H1 (cell line): Measurements from ENCODE around the gene PTDSS2. TPM values are rescaled to one million over a fixed set of nuclear protein-coding genes. Genes with fewer than 3 reads are reported as not detected.

Source experiments
- CTCF ChIA-PET: fragments of 300-600 bp; sonication (Branson Sonifier 250); formaldehyde crosslinking; loops from one replicate; lab custom pipeline; 2021; ENCODE audit not compliant: partially characterized antibody; lab: Charles Lee
- POLR2A ChIA-PET: fragments of 300-600 bp; sonication (Branson Sonifier 250); formaldehyde crosslinking; loops from one replicate; lab custom pipeline; 2021; ENCODE audit warnings: inconsistent platforms; ENCODE audit not compliant: partially characterized antibody; lab: Charles Lee
- DNase-seq, 2 experiments: peaks; one replicate each; pipeline versions ENCODE4 v3.0.0 to v3.0.0-alpha.2; 2010 to 2022; ENCODE audit warnings: low spot score in 2 of 2, low read depth in 1 of 2, mixed read lengths in 1 of 2
- FAIRE-seq: peaks from 2 replicates; lab custom pipeline; 2011; peaks lifted over from hg19 to GRCh38; lab: Jason Lieb, UNC
- H2AFZ ChIP-seq: 2 replicates; pipeline ENCODE4 v1.8.1; 2012; ENCODE audit warnings: low read length, inconsistent platforms
- H2AK5ac ChIP-seq: 2 replicates; pipeline ENCODE4 v1.6.1; 2013; ENCODE audit warnings: low read depth, low read length
- H2BK120ac ChIP-seq: replicated peaks from 2 replicates; pipeline ENCODE3; 2013; ENCODE audit warnings: low read depth, low read length, inconsistent platforms
- H2BK12ac ChIP-seq: 2 replicates; pipeline ENCODE4 v1.6.1; 2013; ENCODE audit warnings: low read depth, low read length
- H2BK15ac ChIP-seq: 2 replicates; pipeline ENCODE4 v1.6.1; 2013; ENCODE audit warnings: low read length
- H2BK20ac ChIP-seq: 2 replicates; pipeline ENCODE4 v1.6.1; 2013; ENCODE audit warnings: low read length
- H2BK5ac ChIP-seq: 2 replicates; pipeline ENCODE4 v1.6.1; 2013; ENCODE audit warnings: low read depth, low read length
- H3K14ac ChIP-seq: 2 replicates; pipeline ENCODE4 v1.6.1; 2013; ENCODE audit warnings: inconsistent platforms; ENCODE audit not compliant: insufficient read length
- H3K18ac ChIP-seq: 2 replicates; pipeline ENCODE4 v1.6.1; 2013; ENCODE audit warnings: low read length; ENCODE audit errors: extremely low read depth
- H3K23ac ChIP-seq: 2 replicates; pipeline ENCODE4 v1.6.1; 2013; ENCODE audit warnings: inconsistent platforms; ENCODE audit not compliant: insufficient read length
- H3K23me2 ChIP-seq: 2 replicates; pipeline ENCODE4 v1.6.1; 2013; ENCODE audit warnings: low read depth, low read length
- H3K27ac ChIP-seq: 2 replicates; pipeline ENCODE4 v1.6.1; 2011; ENCODE audit warnings: low read depth, low read length, inconsistent platforms
- H3K27me3 ChIP-seq, 4 experiments: replicated peaks in 1 of 4; 1 replicate in 1 of 4; 2 replicates in 3 of 4; pipeline versions ENCODE4 v1.6.1 to v1.8.1; 2011 to 2013; ENCODE audit warnings: low read length in 3 of 4, mild to moderate bottlenecking in 3 of 4, inconsistent platforms in 2 of 4, mixed read lengths in 2 of 4, moderate library complexity in 1 of 4; ENCODE audit not compliant: control insufficient read depth in 3 of 4, insufficient read depth in 3 of 4; ENCODE audit errors: extremely low read depth in 1 of 4
- H3K36me3 ChIP-seq, 4 experiments: 2 replicates each; pipeline versions ENCODE4 v1.6.1 to v1.8.1; 2011 to 2013; ENCODE audit warnings: mild to moderate bottlenecking in 4 of 4, low read length in 3 of 4, moderate library complexity in 2 of 4, control low read depth in 1 of 4, inconsistent platforms in 1 of 4; ENCODE audit not compliant: insufficient read depth in 4 of 4, control insufficient read depth in 2 of 4
- H3K4ac ChIP-seq: replicated peaks from 2 replicates; pipeline ENCODE3; 2013; ENCODE audit warnings: low read length, low read depth, mixed read lengths, inconsistent platforms; ENCODE audit not compliant: insufficient read length
- H3K4me1 ChIP-seq, 4 experiments: replicated peaks in 1 of 4; 1 replicate in 1 of 4; 2 replicates in 3 of 4; pipeline versions ENCODE4 v1.6.1 to v1.8.1; 2011 to 2013; ENCODE audit warnings: low read length in 3 of 4, inconsistent platforms in 2 of 4, mixed read lengths in 1 of 4; ENCODE audit not compliant: insufficient read depth in 4 of 4, control insufficient read depth in 3 of 4
- H3K4me2 ChIP-seq, 2 experiments: 2 replicates each; pipeline versions ENCODE4 v1.6.1 to v1.8.1; 2011 to 2013; ENCODE audit warnings: low read depth in 2 of 2, low read length in 2 of 2, control low read depth in 1 of 2, inconsistent platforms in 1 of 2, mild to moderate bottlenecking in 1 of 2; ENCODE audit not compliant: insufficient read depth in 1 of 2
- H3K4me3 ChIP-seq, 4 experiments: fragments of 200-600, 300-600 bp in 1 of 4; sonication (generic), shearing (Covaris generic), sonication (Bioruptor Twin) in 1 of 4; 2 replicates each; pipeline versions ENCODE4 v1.5.1 to v1.8.1; 2011 to 2016; ENCODE audit warnings: low read length in 4 of 4, low read depth in 3 of 4, control low read depth in 2 of 4, inconsistent platforms in 2 of 4, mild to moderate bottlenecking in 2 of 4, mixed read lengths in 1 of 4, moderate library complexity in 1 of 4; ENCODE audit not compliant: insufficient read depth in 2 of 4; ENCODE audit errors: extremely low read depth in 1 of 4
- H3K56ac ChIP-seq: replicated peaks from 2 replicates; pipeline ENCODE3; 2013; ENCODE audit warnings: low read depth, mild to moderate bottlenecking, mixed read lengths, low read length, inconsistent platforms; ENCODE audit not compliant: insufficient read length
- H3K79me1 ChIP-seq: 2 replicates; pipeline ENCODE4 v1.6.1; 2013; ENCODE audit warnings: low read depth, low read length, control low read depth
- H3K79me2 ChIP-seq, 2 experiments: 2 replicates each; pipeline versions ENCODE4 v1.6.1 to v1.8.1; 2012 to 2013; ENCODE audit warnings: low read length in 2 of 2, mild to moderate bottlenecking in 2 of 2, inconsistent platforms in 1 of 2; ENCODE audit not compliant: insufficient read depth in 2 of 2, control insufficient read depth in 1 of 2
- H3K9ac ChIP-seq, 4 experiments: replicated peaks in 1 of 4; 1 replicate in 1 of 4; 2 replicates in 3 of 4; pipeline versions ENCODE4 v1.6.1 to v1.8.1; 2011 to 2013; ENCODE audit warnings: low read depth in 3 of 4, low read length in 3 of 4, control low read depth in 2 of 4, mild to moderate bottlenecking in 2 of 4, moderate library complexity in 2 of 4, inconsistent platforms in 1 of 4; ENCODE audit errors: extremely low read depth in 1 of 4
- H3K9me3 ChIP-seq, 2 experiments: 2 replicates each; pipeline versions ENCODE4 v1.6.1 to v1.8.1; 2012 to 2013; ENCODE audit warnings: mild to moderate bottlenecking in 2 of 2, moderate library complexity in 2 of 2, control low read depth in 1 of 2, inconsistent platforms in 1 of 2, low read depth in 1 of 2, low read length in 1 of 2, mixed read lengths in 1 of 2; ENCODE audit not compliant: insufficient read depth in 2 of 2
- H4K20me1 ChIP-seq, 2 experiments: replicated peaks in 1 of 2; 2 replicates each; pipeline versions ENCODE3 to v1.8.1; 2011 to 2013; ENCODE audit warnings: inconsistent platforms in 2 of 2, low read length in 2 of 2, mild to moderate bottlenecking in 1 of 2; ENCODE audit not compliant: insufficient read depth in 2 of 2, control insufficient read depth in 1 of 2
- H4K5ac ChIP-seq: 2 replicates; pipeline ENCODE4 v1.6.1; 2013; ENCODE audit warnings: low read length, low read depth, mixed read lengths, inconsistent platforms; ENCODE audit not compliant: insufficient read length
- H4K8ac ChIP-seq: 2 replicates; pipeline ENCODE4 v1.8.0; 2013; ENCODE audit warnings: mild to moderate bottlenecking, moderate library complexity, low read length, inconsistent platforms; ENCODE audit not compliant: insufficient read depth; ENCODE audit errors: extremely low read depth
- H4K91ac ChIP-seq: replicated peaks from 2 replicates; pipeline ENCODE3; 2013; ENCODE audit warnings: low read length, mixed read lengths, inconsistent platforms; ENCODE audit not compliant: insufficient read length
- KDM5A ChIP-seq: fragments of 200-600 bp; IDR thresholded peaks from 2 replicates; pipeline ENCODE4 v1.7.1; 2012; ENCODE audit warnings: mild to moderate bottlenecking, low read length, inconsistent platforms, mixed read lengths
- WGBS, 2 experiments: shearing (Covaris generic) in 1 of 2; methylation state at CpG; one replicate each; pipeline versions ENCODE4 v1.1.6 to v1.1.7; 2013 to 2015; ENCODE audit warnings: low lambda C conversion rate in 2 of 2, mixed read lengths in 2 of 2, inconsistent platforms in 1 of 2, low coverage in 1 of 2, missing lambda C conversion rate in 1 of 2; ENCODE audit not compliant: insufficient replicate concordance in 2 of 2, insufficient coverage in 1 of 2, insufficient read length in 1 of 2; ENCODE audit errors: extremely low coverage in 1 of 2, missing lambda C conversion rate in 1 of 2; 5-methylcytosine and 5-hydroxymethylcytosine counted together
- polyA plus RNA-seq, 7 experiments: library from polyadenylated mRNA; depleted of rRNA in 3 of 7; stranded (reverse) in 5 of 7; unstranded in 2 of 7; fragments of >200 nt in 5 of 7; fragments of 200-250 nt in 2 of 7; gene quantifications; 1 replicate in 5 of 7; 2 replicates in 1 of 7; 4 replicates in 1 of 7; pipeline versions ENCODE4 v1.2.1 to v1.2.3, GENCODE V29; 2011 to 2013; ENCODE audit warnings: missing spikeins in 2 of 7, mixed read lengths in 2 of 7
- total RNA-seq: library from RNA; stranded (reverse); fragmentation: NEBNext Ultra II Directional; extraction: Animal tissue kit (Norgen Biotek cat#: 25700); gene quantifications from 2 replicates; pipeline ENCODE4 v1.2.1, GENCODE V29; 2021

PTDSS2 gene
- total and polyA plus RNA-seq, 2 of the 8 experiments (the other 6 are each of a cell fraction or from before 2014, with no cell fraction given) = 48.7 to 68.2 TPM

DNA sequence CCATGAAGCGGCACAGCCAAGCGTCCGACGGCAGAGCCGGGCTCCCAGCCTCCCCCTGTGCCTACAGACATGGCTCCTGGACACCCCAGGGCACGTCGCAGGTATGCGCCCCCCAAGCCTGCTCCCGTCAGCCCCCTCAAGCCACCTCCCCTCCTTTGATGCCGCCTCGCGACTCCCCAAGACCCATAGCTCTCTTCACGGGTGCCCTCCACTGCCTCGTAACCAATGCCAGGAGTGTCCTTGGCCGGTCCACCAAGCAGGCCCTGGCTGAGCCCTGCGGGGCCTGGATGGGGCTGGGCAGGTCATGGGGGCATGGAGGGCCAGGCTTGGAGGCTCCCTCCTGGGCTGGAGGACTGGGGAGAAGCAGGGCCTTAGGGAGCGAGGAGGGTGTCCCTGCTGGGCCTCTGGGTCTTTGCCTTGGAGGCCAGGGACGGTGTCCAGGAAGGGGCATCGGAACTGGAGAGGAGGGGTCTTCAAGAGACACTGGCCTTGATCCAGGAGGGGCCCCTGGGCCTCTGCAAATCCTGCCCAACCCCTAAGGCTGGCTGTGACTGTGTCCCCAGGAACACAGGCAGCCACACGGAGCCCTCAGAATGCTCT, 17.5 kb upstream of the PTDSS2 start:
- Histone ChIP-seq H4K91ac (no peak overlapping the region), H3K23ac (no peak overlapping the region), H2BK12ac (no peak overlapping the region), H3K9ac (no peak overlapping the region), H3K23me2 (no peaks in the 10 kb centered on the region), H2BK120ac (no peak overlapping the region), H3K9me3 (peaks cover 6 to 8% of the 10 kb centered on the region in 2 experiments; a peak in 3 of 4 replicates), H3K14ac (no peak overlapping the region), H3K4me3 (no peak overlapping the region), H3K36me3 (0 out of 8 replicates have a peak, but pooled peaks cover 0 to 2% (median 0%) of the 10 kb centered on the region in 4 experiments), H3K4me2 (no peak overlapping the region), H3K27ac (no peak overlapping the region), H3K18ac (no peak overlapping the region), H4K20me1 (no peaks in the 10 kb centered on the region), H2AK5ac (no peak overlapping the region), H3K79me2 (no peaks in the 10 kb centered on the region), H3K79me1 (no peaks in the 10 kb centered on the region), H2AFZ (no peak overlapping the region), H3K27me3 (no peaks in the 10 kb centered on the region), H4K8ac (no peak overlapping the region; the same call in 1 of the 2 replicates), H3K4ac (no peak overlapping the region), H3K56ac (no peak overlapping the region), H3K4me1 (no peaks in the 10 kb centered on the region; a peak in 1 of 7 replicates), H2BK15ac (no peak overlapping the region), H2BK20ac (no peak overlapping the region), H2BK5ac (no peak overlapping the region), H4K5ac (no peak overlapping the region)
- WGBS, 2 experiments = 87% methylated on average over 17 of the region's 20 CpGs; no CpG with 5 or more reads in 1 of the 2 experiments
- FAIRE-seq (no peak), DNase-seq (no peak)
- no peak for TF ChIP-seq KDM5A
- ChIA-PET CTCF (interaction anchor here (0.8 to 1.7 kb wide), 2 partner anchors 16 to 17 kb away, joined by 3 to 5 read pairs; partner anchors contain the start of gene SIGIRR), POLR2A (interaction anchor here (0.7 kb wide), 2 partner anchors 20 to 21 kb away, joined by 3 to 5 read pairs; no protein-coding TSS in a partner anchor)
